ENCODE results near the gene MAP3K15.

DNA sequence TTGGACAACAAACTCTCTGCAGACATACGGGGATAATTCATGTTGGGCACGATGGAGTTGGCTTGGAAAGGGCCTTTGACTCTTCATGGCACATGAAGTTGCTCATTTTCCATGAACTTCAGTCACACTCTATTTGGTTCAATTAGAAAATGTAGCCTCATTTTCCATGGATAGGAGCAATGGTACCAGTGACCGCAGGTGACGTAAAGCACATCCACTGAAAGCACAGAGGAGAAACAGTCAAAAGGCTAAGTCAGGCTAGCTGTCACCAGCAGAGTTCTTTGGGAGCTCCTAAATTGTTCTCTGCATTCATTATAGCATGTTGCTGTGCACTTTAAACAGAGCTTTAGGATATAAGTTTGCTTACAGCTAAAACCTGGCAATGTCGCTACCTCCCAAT lies 39.9 kb upstream of the MAP3K15 start:
- TF ChIP-seq POLR2AphosphoS5 (IDR thresholded peaks at IDR 0.05; ENCODE audit: low read depth, low read length) = no peak
- TF ChIP-seq TAF1 (IDR thresholded peaks at IDR 0.05; ENCODE audit: borderline replicate concordance, insufficient read depth, low read length) = no peak
- no peak for TF ChIP-seq SIN3A (IDR thresholded peaks at IDR 0.05; ENCODE audit: borderline replicate concordance, insufficient read depth, low read length)
